Measurements from ENCODE around the gene SUN3.

Gene SUN3

GRCh38 chr7:47973739-47974138 is 55.2 kb downstream of the SUN3 start:
- H3K9ac ChIP-seq (ENCODE audit: low read length) = no peak overlapping the region
- peaks cover 25% of the 10 kb centered on the region for H3K4me1 ChIP-seq (ENCODE audit: control insufficient read depth, insufficient read depth, low read length)
- DNase-seq (ENCODE audit: low read depth) = no peak
- H3K4me3 ChIP-seq (ENCODE audit: low read length) = no peak overlapping the region
- no peaks in the 10 kb centered on the region for H3K27me3 ChIP-seq (replicated peaks; ENCODE audit: control insufficient read depth, insufficient read depth, low read length)
- peaks cover 73% of the 10 kb centered on the region for H3K36me3 ChIP-seq (ENCODE audit: control insufficient read depth, insufficient read depth, low read length, severe bottlenecking)
- H3K9me3 ChIP-seq (ENCODE audit: control insufficient read depth, low read length) = no peaks in the 10 kb centered on the region

- H3K9ac ChIP-seq (ENCODE audit: low read length) = peak overlapping the region; percentile 51
- DNase-seq (ENCODE audit: low read depth) = no peak
- peak overlapping the region; percentile 53 for H3K4me3 ChIP-seq (ENCODE audit: low read length)
- no peaks in the 10 kb centered on the region for H3K9me3 ChIP-seq (ENCODE audit: control insufficient read depth, low read length)
- no peaks in the 10 kb centered on the region for H3K27me3 ChIP-seq (replicated peaks; ENCODE audit: control insufficient read depth, insufficient read depth, low read length)
- H3K4me1 ChIP-seq (ENCODE audit: control insufficient read depth, insufficient read depth, low read length) = peaks cover 16% of the 10 kb centered on the region
- peaks cover 78% of the 10 kb centered on the region for H3K36me3 ChIP-seq (ENCODE audit: control insufficient read depth, insufficient read depth, low read length, severe bottlenecking)
Measured at GRCh38 chr7:47970761-47971160, 58.1 kb downstream of the SUN3 start.

GRCh38 chr7:47968847-47969774 is 59.8 kb downstream of the SUN3 start:
- H3K9me3 ChIP-seq (ENCODE audit: control insufficient read depth, low read length) = no peaks in the 10 kb centered on the region
- H3K36me3 ChIP-seq (ENCODE audit: control insufficient read depth, insufficient read depth, low read length, severe bottlenecking) = peaks cover 80% of the 10 kb centered on the region

GRCh38 chr7:47967708-47968107 is 61.2 kb downstream of the SUN3 start:
- no peak overlapping the region for H3K4me3 ChIP-seq (ENCODE audit: low read length)
- no peak overlapping the region for H3K9ac ChIP-seq (ENCODE audit: low read length)
- H3K27me3 ChIP-seq (replicated peaks; ENCODE audit: control insufficient read depth, insufficient read depth, low read length) = no peaks in the 10 kb centered on the region
- H3K4me1 ChIP-seq (ENCODE audit: control insufficient read depth, insufficient read depth, low read length) = peaks cover 16% of the 10 kb centered on the region
- no peaks in the 10 kb centered on the region for H3K9me3 ChIP-seq (ENCODE audit: control insufficient read depth, low read length)
- H3K36me3 ChIP-seq (ENCODE audit: control insufficient read depth, insufficient read depth, low read length, severe bottlenecking) = peaks cover 80% of the 10 kb centered on the region
- DNase-seq (ENCODE audit: low read depth) = no peak

More at GRCh38 chr7:47968847-47969774, 59.8 kb downstream of the SUN3 start:
- Histone ChIP-seq H3K4me3 (ENCODE audit: low read length) (no peak overlapping the region), H3K4me1 (ENCODE audit: control insufficient read depth, insufficient read depth, low read length) (peaks cover 16% of the 10 kb centered on the region), H3K27me3 (replicated peaks; ENCODE audit: control insufficient read depth, insufficient read depth, low read length) (no peaks in the 10 kb centered on the region), H3K9ac (ENCODE audit: low read length) (no peak overlapping the region)
- peak; percentile 80 for DNase-seq (ENCODE audit: low read depth)

GRCh38 chr7:47967123-47967522 is 61.8 kb downstream of the SUN3 start:
- Histone ChIP-seq H3K27me3 (replicated peaks; ENCODE audit: control insufficient read depth, insufficient read depth, low read length) (no peaks in the 10 kb centered on the region), H3K4me3 (ENCODE audit: low read length) (no peak overlapping the region), H3K36me3 (ENCODE audit: control insufficient read depth, insufficient read depth, low read length, severe bottlenecking) (peaks cover 80% of the 10 kb centered on the region), H3K9me3 (ENCODE audit: control insufficient read depth, low read length) (no peaks in the 10 kb centered on the region), H3K9ac (ENCODE audit: low read length) (no peak overlapping the region), H3K4me1 (ENCODE audit: control insufficient read depth, insufficient read depth, low read length) (peaks cover 16% of the 10 kb centered on the region)
- no peak for DNase-seq (ENCODE audit: low read depth)

- H3K4me3 ChIP-seq (ENCODE audit: low read length) = no peak overlapping the region
- peaks cover 86% of the 10 kb centered on the region for H3K36me3 ChIP-seq (ENCODE audit: control insufficient read depth, insufficient read depth, low read length, severe bottlenecking)
- peaks cover 4% of the 10 kb centered on the region for H3K4me1 ChIP-seq (ENCODE audit: control insufficient read depth, insufficient read depth, low read length)
- no peak overlapping the region for H3K9ac ChIP-seq (ENCODE audit: low read length)
- no peaks in the 10 kb centered on the region for H3K27me3 ChIP-seq (replicated peaks; ENCODE audit: control insufficient read depth, insufficient read depth, low read length)
- DNase-seq (ENCODE audit: low read depth) = no peak
- H3K9me3 ChIP-seq (ENCODE audit: control insufficient read depth, low read length) = no peaks in the 10 kb centered on the region
Measured at GRCh38 chr7:47965456-47965855, 63.5 kb downstream of the SUN3 start.

- no peak for DNase-seq (ENCODE audit: low read depth)
- H3K27me3 ChIP-seq (replicated peaks; ENCODE audit: control insufficient read depth, insufficient read depth, low read length) = no peaks in the 10 kb centered on the region
- H3K4me1 ChIP-seq (ENCODE audit: control insufficient read depth, insufficient read depth, low read length) = no peaks in the 10 kb centered on the region
- peaks cover 65% of the 10 kb centered on the region for H3K36me3 ChIP-seq (ENCODE audit: control insufficient read depth, insufficient read depth, low read length, severe bottlenecking)
- H3K4me3 ChIP-seq (ENCODE audit: low read length) = no peak overlapping the region
- H3K9ac ChIP-seq (ENCODE audit: low read length) = no peak overlapping the region
- H3K9me3 ChIP-seq (ENCODE audit: control insufficient read depth, low read length) = no peaks in the 10 kb centered on the region
Measured at GRCh38 chr7:47962262-47962661, 66.6 kb downstream of the SUN3 start.

GRCh38 chr7:47957156-47957555 is 71.8 kb downstream of the SUN3 start:
- Histone ChIP-seq H3K9me3 (ENCODE audit: control insufficient read depth, low read length) (no peaks in the 10 kb centered on the region), H3K27me3 (replicated peaks; ENCODE audit: control insufficient read depth, insufficient read depth, low read length) (no peaks in the 10 kb centered on the region), H3K36me3 (ENCODE audit: control insufficient read depth, insufficient read depth, low read length, severe bottlenecking) (peaks cover 34% of the 10 kb centered on the region), H3K4me1 (ENCODE audit: control insufficient read depth, insufficient read depth, low read length) (no peaks in the 10 kb centered on the region), H3K4me3 (ENCODE audit: low read length) (no peak overlapping the region), H3K9ac (ENCODE audit: low read length) (no peak overlapping the region)
- no peak for DNase-seq (ENCODE audit: low read depth)

- H3K27me3 ChIP-seq (replicated peaks; ENCODE audit: control insufficient read depth, insufficient read depth, low read length) = no peaks in the 10 kb centered on the region
- no peak overlapping the region for H3K9ac ChIP-seq (ENCODE audit: low read length)
- H3K9me3 ChIP-seq (ENCODE audit: control insufficient read depth, low read length) = no peaks in the 10 kb centered on the region
- no peak for DNase-seq (ENCODE audit: low read depth)
- peaks cover 25% of the 10 kb centered on the region for H3K36me3 ChIP-seq (ENCODE audit: control insufficient read depth, insufficient read depth, low read length, severe bottlenecking)
- no peak overlapping the region for H3K4me3 ChIP-seq (ENCODE audit: low read length)
- no peaks in the 10 kb centered on the region for H3K4me1 ChIP-seq (ENCODE audit: control insufficient read depth, insufficient read depth, low read length)
Measured at GRCh38 chr7:47956220-47956619, 72.7 kb downstream of the SUN3 start.

- Histone ChIP-seq H3K27me3 (replicated peaks; ENCODE audit: control insufficient read depth, insufficient read depth, low read length) (no peaks in the 10 kb centered on the region), H3K9me3 (ENCODE audit: control insufficient read depth, low read length) (no peaks in the 10 kb centered on the region), H3K9ac (ENCODE audit: low read length) (no peak overlapping the region), H3K4me3 (ENCODE audit: low read length) (no peak overlapping the region), H3K4me1 (ENCODE audit: control insufficient read depth, insufficient read depth, low read length) (no peaks in the 10 kb centered on the region), H3K36me3 (ENCODE audit: control insufficient read depth, insufficient read depth, low read length, severe bottlenecking) (peaks cover 20% of the 10 kb centered on the region)
- DNase-seq (ENCODE audit: low read depth) = no peak
Measured at GRCh38 chr7:47954231-47954911, 74.5 kb downstream of the SUN3 start.

GRCh38 chr7:47953822-47954221 is 75.1 kb downstream of the SUN3 start:
- Histone ChIP-seq H3K36me3 (ENCODE audit: control insufficient read depth, insufficient read depth, low read length, severe bottlenecking) (peaks cover 20% of the 10 kb centered on the region), H3K27me3 (replicated peaks; ENCODE audit: control insufficient read depth, insufficient read depth, low read length) (no peaks in the 10 kb centered on the region), H3K9me3 (ENCODE audit: control insufficient read depth, low read length) (no peaks in the 10 kb centered on the region), H3K4me3 (ENCODE audit: low read length) (no peak overlapping the region), H3K4me1 (ENCODE audit: control insufficient read depth, insufficient read depth, low read length) (no peaks in the 10 kb centered on the region), H3K9ac (ENCODE audit: low read length) (no peak overlapping the region)
- no peak for DNase-seq (ENCODE audit: low read depth)

Data from adipocyte (in vitro differentiated cells).